ENCODE measurements around the gene PSMC3.
A peak's percentile ranks its signal among the peaks of the same experiment; 100 is the strongest.

Gene PSMC3

DNA sequence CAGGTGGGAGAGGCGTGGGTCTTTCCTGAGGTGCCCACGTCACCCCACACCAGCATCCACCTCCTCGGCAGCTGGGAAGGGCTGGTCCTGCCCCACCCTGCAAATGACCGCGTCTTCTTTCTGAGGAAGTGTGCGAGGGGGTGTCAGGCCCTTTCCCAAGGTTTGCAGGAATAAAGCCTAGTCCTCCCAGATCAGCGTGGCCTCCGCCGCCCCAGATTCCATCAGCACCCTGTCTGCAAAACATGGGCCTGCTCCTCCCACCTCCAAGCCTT, 32.3 kb downstream of the PSMC3 start:
- peak; percentile 3 for DNase-seq (ENCODE audit: low spot score)

GRCh38 chr11:47393163-47394049, 32.8 kb downstream of the PSMC3 start:
- no peak for DNase-seq (ENCODE audit: low spot score)

DNA sequence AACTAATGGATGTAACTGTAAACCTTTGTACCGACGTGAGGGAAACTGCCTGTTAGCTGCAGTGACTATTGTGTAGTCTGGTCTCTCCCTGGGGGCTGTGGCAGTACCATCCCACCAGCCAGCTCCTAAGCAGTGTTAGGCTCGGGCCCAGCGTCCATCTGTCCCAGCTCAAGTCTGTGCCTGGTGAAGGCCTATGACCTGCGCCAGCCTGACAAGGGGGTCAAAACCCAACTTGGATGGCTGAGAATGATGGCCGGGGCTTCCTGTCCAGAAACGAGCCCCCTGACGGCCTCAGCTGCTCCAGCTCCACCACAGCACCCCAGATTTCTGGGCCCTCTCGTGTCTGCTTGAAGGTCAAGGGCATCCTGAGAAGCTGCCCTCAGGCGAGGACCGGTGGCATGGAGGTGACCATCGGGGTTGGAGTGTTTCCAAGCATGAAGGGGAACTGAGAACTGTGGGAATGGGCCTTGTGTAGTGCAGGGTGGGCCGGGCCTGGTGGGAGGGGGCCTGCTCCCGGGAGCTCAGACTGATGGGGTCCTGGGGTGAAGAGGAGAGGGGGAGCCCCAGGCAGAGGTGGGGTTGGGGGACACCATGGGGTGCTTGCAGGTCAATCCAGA, 33.6 kb downstream of the PSMC3 start:
- no peak for DNase-seq (ENCODE audit: low spot score)

GRCh38 chr11:47391711-47392432, 34.4 kb downstream of the PSMC3 start:
- DNase-seq (ENCODE audit: low spot score), result no peak

- DNase-seq (ENCODE audit: low spot score), result no peak
Observed at GRCh38 chr11:47391077-47391583, 35.1 kb downstream of the PSMC3 start.

DNA sequence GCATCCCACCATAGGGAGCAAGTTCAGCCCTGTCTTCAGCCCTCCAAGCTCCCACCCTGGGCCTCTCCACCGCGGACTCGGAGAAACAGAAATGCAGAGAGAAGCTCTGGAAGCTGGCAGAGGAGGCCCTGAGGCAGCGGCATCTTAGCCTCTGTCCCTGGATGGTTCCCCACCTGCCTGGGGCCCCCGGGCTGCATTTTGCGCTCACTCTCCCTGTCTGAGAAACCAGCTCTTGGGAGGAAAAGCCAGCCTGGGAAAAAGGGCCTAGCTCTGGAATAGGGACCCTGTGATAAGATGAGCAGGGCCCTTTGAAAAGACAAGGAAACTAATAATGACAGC, 35.8 kb downstream of the PSMC3 start:
- DNase-seq (ENCODE audit: low spot score), result no peak

DNA sequence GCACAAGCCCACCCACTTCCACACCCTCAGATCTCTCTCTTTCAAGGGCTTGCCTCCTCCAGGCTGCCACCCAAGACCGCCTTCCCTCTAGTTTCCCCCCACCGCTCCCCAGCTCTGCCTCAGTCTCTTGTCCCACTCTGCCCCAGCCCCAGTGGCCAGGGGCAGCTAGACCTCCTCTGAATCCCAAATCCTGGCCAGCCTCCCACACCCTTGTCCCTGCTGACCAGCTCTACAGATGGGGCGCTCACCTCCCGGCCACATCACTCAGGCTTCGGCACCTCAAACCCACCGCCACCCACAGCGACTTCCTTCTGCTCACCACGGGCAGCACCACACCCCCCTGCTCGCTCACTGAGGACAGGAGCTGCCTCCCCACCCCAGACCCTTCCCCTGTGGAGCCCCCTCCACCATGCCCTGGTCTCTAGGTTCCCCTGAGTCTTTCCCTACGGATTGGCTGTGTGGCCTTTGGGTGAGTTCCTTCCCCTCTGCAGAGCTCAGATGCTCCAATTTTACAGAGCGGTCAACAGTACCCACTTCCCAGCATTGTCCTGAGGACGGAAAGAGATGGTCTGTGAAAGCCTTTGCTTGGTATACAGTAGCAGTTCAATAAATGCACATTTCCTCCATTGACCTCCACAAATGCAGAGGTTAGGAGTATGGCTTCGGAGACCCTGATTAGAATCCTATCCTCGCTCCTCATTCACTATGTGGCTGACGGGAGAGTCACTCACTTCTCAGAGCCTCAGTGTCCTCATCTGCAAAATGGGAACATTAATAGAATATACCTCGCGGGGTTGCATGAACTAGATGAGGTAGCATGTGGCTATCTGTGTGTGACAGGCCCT, 36.4 kb downstream of the PSMC3 start:
- no peak for DNase-seq (ENCODE audit: low spot score)

- no peak for DNase-seq (ENCODE audit: low spot score)
Observed at GRCh38 chr11:47388697-47389576, 37.3 kb downstream of the PSMC3 start.

GRCh38 chr11:47387944-47388696, 38.1 kb downstream of the PSMC3 start:
- DNase-seq (ENCODE audit: low spot score), result no peak

DNA sequence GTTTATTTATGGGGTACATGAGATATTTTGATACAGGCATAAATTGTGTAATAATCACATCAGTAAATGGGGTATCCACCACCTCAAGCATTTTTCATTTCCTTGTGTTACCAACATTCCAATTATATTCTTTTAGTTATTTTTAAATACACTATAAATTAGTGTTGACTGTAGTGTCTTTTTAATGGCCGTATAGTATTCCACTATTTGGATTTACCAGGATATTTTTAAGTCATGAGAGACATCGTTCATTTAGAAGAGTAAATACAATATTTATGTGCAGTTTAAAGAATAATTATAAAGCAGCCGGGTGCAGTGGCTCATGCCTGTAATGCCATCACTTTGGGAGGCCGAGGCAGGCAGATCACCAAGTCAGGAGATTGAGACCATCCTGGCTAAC, 41.7 kb downstream of the PSMC3 start:
- DNase-seq (ENCODE audit: low spot score), result no peak

DNA sequence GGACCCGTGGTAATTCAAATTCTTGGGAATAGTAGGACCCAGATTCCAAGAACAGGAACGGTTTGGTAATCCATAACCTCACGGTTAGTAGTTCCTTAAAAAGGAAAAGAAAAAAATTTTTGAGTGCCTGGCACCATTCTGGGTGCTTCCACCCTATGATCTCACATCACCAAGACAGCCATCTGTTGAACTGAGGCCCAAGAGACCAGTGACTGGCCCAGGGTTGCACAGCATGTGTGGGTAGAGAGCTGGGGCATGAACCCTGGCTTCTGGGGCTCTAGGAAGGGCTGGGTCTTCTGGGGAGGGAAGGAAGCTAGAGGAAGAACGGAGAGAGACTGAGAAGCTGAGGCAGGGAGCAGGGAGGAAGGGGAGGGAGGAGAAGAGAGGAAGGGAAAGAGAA, 43.2 kb downstream of the PSMC3 start:
- no peak for DNase-seq (ENCODE audit: low spot score)

GRCh38 chr11:47380078-47380477, 46.2 kb downstream of the PSMC3 start:
- DNase-seq (ENCODE audit: low spot score), result no peak

- DNase-seq (ENCODE audit: low spot score), result no peak
Observed at GRCh38 chr11:47379317-47379716, 46.9 kb downstream of the PSMC3 start.

DNA sequence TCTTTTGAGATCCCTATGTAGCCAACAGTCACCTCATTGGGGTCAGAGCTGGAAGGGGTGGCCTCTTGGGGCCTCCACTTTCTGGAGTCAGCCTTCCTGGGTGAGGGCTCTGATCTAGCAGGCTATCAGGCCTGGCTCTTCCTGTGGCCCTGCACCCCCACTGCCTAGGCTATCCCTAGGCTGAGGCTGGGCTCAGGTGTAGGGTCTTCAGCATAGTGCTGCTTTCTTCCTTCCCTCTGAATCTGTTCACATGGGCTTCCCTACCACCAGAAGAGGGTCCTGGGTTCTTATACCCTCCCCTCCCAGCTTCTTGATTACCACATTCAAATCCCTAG, 47.4 kb downstream of the PSMC3 start:
- no peak for DNase-seq (ENCODE audit: low spot score)

GRCh38 chr11:47378010-47378835, 48.0 kb downstream of the PSMC3 start, which contains the start of gene SPI1:
Gene SPI1, minus strand, starts transcription at chr11:47378547. Its CDS starts 194 bp downstream, at chr11:47378353.
- peak; percentile 74 for DNase-seq (ENCODE audit: low spot score)

DNA sequence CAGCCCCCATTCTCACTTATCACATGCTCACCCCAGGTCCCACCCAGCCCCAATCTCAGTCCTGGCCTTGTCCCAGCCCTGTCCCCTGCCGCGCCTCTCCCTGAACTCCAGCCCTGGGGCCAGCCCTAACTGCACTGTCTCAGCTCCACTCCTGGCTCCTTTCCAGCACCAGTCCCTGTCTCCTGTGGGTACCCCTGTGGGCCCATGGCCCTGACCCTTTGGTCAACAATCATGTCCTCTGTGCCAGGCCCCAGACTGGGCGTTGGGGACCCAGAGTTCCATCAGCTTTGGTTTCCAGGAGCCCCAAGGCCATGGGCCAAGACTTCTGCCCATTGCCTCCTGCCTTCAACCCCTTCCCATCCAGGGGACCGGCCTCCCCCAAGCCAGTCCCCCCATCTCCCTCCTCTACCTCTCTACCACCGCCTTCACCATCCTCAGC, 48.6 kb downstream of the PSMC3 start:
- no peak for DNase-seq (ENCODE audit: low spot score)

GRCh38 chr11:47376525-47377371, 49.5 kb downstream of the PSMC3 start:
- DNase-seq (ENCODE audit: low spot score), result no peak

DNA sequence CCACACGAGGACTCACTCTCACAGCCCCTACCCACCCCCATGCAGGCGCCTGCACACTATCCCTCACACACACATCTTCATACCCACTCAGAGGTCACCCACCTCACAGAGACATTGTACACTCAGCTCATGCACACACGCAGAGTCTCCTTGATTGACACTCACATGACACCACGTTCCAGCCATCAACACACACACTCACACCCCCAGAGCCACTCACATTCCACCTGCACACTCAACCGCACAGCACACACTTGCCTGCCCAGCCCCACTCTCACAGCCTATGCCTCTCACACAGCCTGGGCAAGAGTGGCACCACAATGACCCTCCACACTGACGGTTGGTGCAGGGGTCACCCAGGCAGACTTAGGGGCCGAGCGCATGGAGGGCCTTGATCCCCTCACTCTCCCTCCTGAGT, 50.1 kb downstream of the PSMC3 start:
- DNase-seq (ENCODE audit: low spot score), result no peak

All from Ammon's horn (tissue), 1 donor.